ENCODE measurements around the gene KIAA0232. TPM values are rescaled to one million over a fixed set of nuclear protein-coding genes. Genes with fewer than 3 reads are reported as not detected.

Gene KIAA0232
- total RNA-seq, 1 donor from 2014 or later: 40.1 TPM

- H3K36me3 Mint-ChIP-seq (ENCODE audit: low read depth): peaks cover 28% of the 10 kb centered on the region
- no peak for TF ChIP-seq CTCF (conservative IDR thresholded peaks at IDR 0.05)
Observed at GRCh38 chr4:6812766-6813165, 30.2 kb downstream of the KIAA0232 start.

GRCh38 chr4:6813725-6814124 is 31.2 kb downstream of the KIAA0232 start:
- H3K9me3 Mint-ChIP-seq: peaks cover 9% of the 10 kb centered on the region
- H3K4me3 Mint-ChIP-seq: no peak overlapping the region
- peaks cover 36% of the 10 kb centered on the region for H3K36me3 Mint-ChIP-seq (ENCODE audit: low read depth)
- no peak for TF ChIP-seq CTCF (conservative IDR thresholded peaks at IDR 0.05)
- no peak for DNase-seq (ENCODE audit: low read depth, low spot score)
- H3K27ac Mint-ChIP-seq (ENCODE audit: unreplicated experiment): no peak overlapping the region
- peaks cover 8% of the 10 kb centered on the region for H3K4me1 Mint-ChIP-seq
- no peaks in the 10 kb centered on the region for H3K27me3 Mint-ChIP-seq (ENCODE audit: low read depth)

More at GRCh38 chr4:6812766-6813165, 30.2 kb downstream of the KIAA0232 start:
- Mint-ChIP-seq H3K4me1 (peaks cover 8% of the 10 kb centered on the region), H3K27me3 (ENCODE audit: low read depth) (no peaks in the 10 kb centered on the region), H3K4me3 (no peak overlapping the region), H3K9me3 (peaks cover 5% of the 10 kb centered on the region), H3K27ac (ENCODE audit: unreplicated experiment) (no peak overlapping the region)
- no peak for DNase-seq (ENCODE audit: low read depth, low spot score)

GRCh38 chr4:6815029-6815836 is 32.7 kb downstream of the KIAA0232 start:
- Mint-ChIP-seq H3K27ac (ENCODE audit: unreplicated experiment) (no peak overlapping the region), H3K36me3 (ENCODE audit: low read depth) (peaks cover 50% of the 10 kb centered on the region), H3K27me3 (ENCODE audit: low read depth) (no peaks in the 10 kb centered on the region), H3K9me3 (peaks cover 19% of the 10 kb centered on the region), H3K4me3 (no peak overlapping the region), H3K4me1 (peaks cover 8% of the 10 kb centered on the region)
- no peak for TF ChIP-seq CTCF (conservative IDR thresholded peaks at IDR 0.05)
- no peak for DNase-seq (ENCODE audit: low read depth, low spot score)

- H3K9me3 Mint-ChIP-seq: peaks cover 24% of the 10 kb centered on the region
- no peak for DNase-seq (ENCODE audit: low read depth, low spot score)
- no peak for TF ChIP-seq CTCF (conservative IDR thresholded peaks at IDR 0.05)
- no peak overlapping the region for H3K4me3 Mint-ChIP-seq
- H3K27ac Mint-ChIP-seq (ENCODE audit: unreplicated experiment): no peak overlapping the region
- no peaks in the 10 kb centered on the region for H3K4me1 Mint-ChIP-seq
- H3K36me3 Mint-ChIP-seq (ENCODE audit: low read depth): peaks cover 54% of the 10 kb centered on the region
- no peaks in the 10 kb centered on the region for H3K27me3 Mint-ChIP-seq (ENCODE audit: low read depth)
Observed at GRCh38 chr4:6819295-6819694, 36.8 kb downstream of the KIAA0232 start.

GRCh38 chr4:6820695-6821094 is 38.2 kb downstream of the KIAA0232 start:
- Mint-ChIP-seq H3K4me1 (no peaks in the 10 kb centered on the region), H3K36me3 (ENCODE audit: low read depth) (peaks cover 52% of the 10 kb centered on the region), H3K9me3 (peaks cover 24% of the 10 kb centered on the region), H3K4me3 (no peak overlapping the region), H3K27ac (ENCODE audit: unreplicated experiment) (peak overlapping the region; percentile 35), H3K27me3 (ENCODE audit: low read depth) (no peaks in the 10 kb centered on the region)
- no peak for DNase-seq (ENCODE audit: low read depth, low spot score)
- TF ChIP-seq CTCF (conservative IDR thresholded peaks at IDR 0.05): no peak

Measured in neural crest cell (in vitro differentiated cells).